Measurements from ENCODE around the gene NPTX1.

NPTX1 gene

GRCh38 chr17:80491478-80492342 lies 15.3 kb upstream of the NPTX1 start:
- no peak for TF ChIP-seq EZH2 (IDR thresholded peaks at IDR 0.05; ENCODE audit: borderline replicate concordance, low read depth, low read length, severe bottlenecking)
- TF ChIP-seq, protein P1, sequence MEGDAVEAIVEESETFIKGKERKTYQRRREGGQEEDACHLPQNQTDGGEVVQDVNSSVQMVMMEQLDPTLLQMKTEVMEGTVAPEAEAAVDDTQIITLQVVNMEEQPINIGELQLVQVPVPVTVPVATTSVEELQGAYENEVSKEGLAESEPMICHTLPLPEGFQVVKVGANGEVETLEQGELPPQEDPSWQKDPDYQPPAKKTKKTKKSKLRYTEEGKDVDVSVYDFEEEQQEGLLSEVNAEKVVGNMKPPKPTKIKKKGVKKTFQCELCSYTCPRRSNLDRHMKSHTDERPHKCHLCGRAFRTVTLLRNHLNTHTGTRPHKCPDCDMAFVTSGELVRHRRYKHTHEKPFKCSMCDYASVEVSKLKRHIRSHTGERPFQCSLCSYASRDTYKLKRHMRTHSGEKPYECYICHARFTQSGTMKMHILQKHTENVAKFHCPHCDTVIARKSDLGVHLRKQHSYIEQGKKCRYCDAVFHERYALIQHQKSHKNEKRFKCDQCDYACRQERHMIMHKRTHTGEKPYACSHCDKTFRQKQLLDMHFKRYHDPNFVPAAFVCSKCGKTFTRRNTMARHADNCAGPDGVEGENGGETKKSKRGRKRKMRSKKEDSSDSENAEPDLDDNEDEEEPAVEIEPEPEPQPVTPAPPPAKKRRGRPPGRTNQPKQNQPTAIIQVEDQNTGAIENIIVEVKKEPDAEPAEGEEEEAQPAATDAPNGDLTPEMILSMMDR (IDR thresholded peaks at IDR 0.05; ENCODE audit: borderline replicate concordance, extremely low read depth, low read length, poor library complexity, severe bottlenecking) = no peak
- Histone ChIP-seq H3K9ac (ENCODE audit: low read depth, low read length) (no peak overlapping the region), H3K4me1 (ENCODE audit: insufficient read depth, low read length) (peaks cover 11% of the 10 kb centered on the region), H3K36me3 (ENCODE audit: insufficient read depth, low read length) (no peaks in the 10 kb centered on the region), H3K4me2 (ENCODE audit: insufficient read depth, low read length) (no peak overlapping the region), H3K9me3 (ENCODE audit: insufficient read depth, low read length, severe bottlenecking) (no peaks in the 10 kb centered on the region), H3K27ac (ENCODE audit: low read length) (no peak overlapping the region), H4K20me1 (ENCODE audit: insufficient read depth, low read length) (no peaks in the 10 kb centered on the region), H3K79me2 (ENCODE audit: insufficient read depth, low read length) (no peaks in the 10 kb centered on the region), H3K27me3 (ENCODE audit: insufficient read depth, low read length, poor library complexity) (no peaks in the 10 kb centered on the region), H3K4me3 (ENCODE audit: low read depth in 1 of 2, low read length in 2 of 2) (no peak overlapping the region), H2AFZ (ENCODE audit: low read depth, low read length) (no peak overlapping the region)
- DNase-seq (no peak), ATAC-seq (ENCODE audit: insufficient read depth, low read depth) (no peak)

DNA sequence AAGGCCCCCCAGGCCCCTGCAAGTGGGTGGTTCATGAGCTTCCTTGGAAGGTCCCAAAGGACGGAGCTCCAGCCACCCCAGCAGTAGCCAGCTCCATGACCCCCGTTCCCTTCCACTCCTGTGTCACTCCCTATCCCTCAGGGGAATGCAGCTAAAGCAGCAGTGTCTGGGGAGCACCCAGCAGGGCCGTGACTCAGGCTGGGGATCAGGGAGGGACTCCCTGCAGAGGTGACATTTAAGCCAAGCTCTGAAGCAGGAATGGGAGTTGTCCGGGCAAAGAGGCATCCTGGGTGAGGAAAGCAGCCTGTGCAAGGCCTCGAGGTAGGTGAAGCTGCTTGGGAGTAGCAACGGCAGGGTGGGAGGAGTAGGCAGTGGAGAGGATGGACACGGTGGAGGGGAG lies 11.1 kb upstream of the NPTX1 start:
- H3K36me3 ChIP-seq (ENCODE audit: insufficient read depth, low read length) = no peaks in the 10 kb centered on the region
- H3K4me1 ChIP-seq (ENCODE audit: insufficient read depth, low read length) = peaks cover 29% of the 10 kb centered on the region
- H3K79me2 ChIP-seq (ENCODE audit: insufficient read depth, low read length) = no peaks in the 10 kb centered on the region
- H3K9me3 ChIP-seq (ENCODE audit: insufficient read depth, low read length, severe bottlenecking) = no peaks in the 10 kb centered on the region
- no peak overlapping the region for H3K4me3 ChIP-seq (ENCODE audit: low read depth in 1 of 2, low read length in 2 of 2)
- no peak overlapping the region for H2AFZ ChIP-seq (ENCODE audit: low read depth, low read length)
- DNase-seq (no peak), ATAC-seq (ENCODE audit: insufficient read depth, low read depth) (no peak)
- no peak for TF ChIP-seq EZH2 (IDR thresholded peaks at IDR 0.05; ENCODE audit: borderline replicate concordance, low read depth, low read length, severe bottlenecking)
- TF ChIP-seq, protein P1 (IDR thresholded peaks at IDR 0.05; ENCODE audit: borderline replicate concordance, extremely low read depth, low read length, poor library complexity, severe bottlenecking) = no peak
- no peak overlapping the region; the same call in 1 of the 2 replicates for H3K4me2 ChIP-seq (ENCODE audit: insufficient read depth, low read length)
- no peaks in the 10 kb centered on the region for H4K20me1 ChIP-seq (ENCODE audit: insufficient read depth, low read length)
- H3K9ac ChIP-seq (ENCODE audit: low read depth, low read length) = peak overlapping the region; percentile 40; the same call in 1 of the 2 replicates
- H3K27ac ChIP-seq (ENCODE audit: low read length) = peak overlapping the region; percentile 80
- no peaks in the 10 kb centered on the region for H3K27me3 ChIP-seq (ENCODE audit: insufficient read depth, low read length, poor library complexity)

- H3K36me3 ChIP-seq (ENCODE audit: insufficient read depth, low read length) = no peaks in the 10 kb centered on the region
- peak overlapping the region; percentile 80 for H3K27ac ChIP-seq (ENCODE audit: low read length)
- H3K79me2 ChIP-seq (ENCODE audit: insufficient read depth, low read length) = no peaks in the 10 kb centered on the region
- H2AFZ ChIP-seq (ENCODE audit: low read depth, low read length) = no peak overlapping the region
- ATAC-seq (ENCODE audit: insufficient read depth, low read depth) (no peak), DNase-seq (no peak)
- peaks cover 31% of the 10 kb centered on the region for H3K4me1 ChIP-seq (ENCODE audit: insufficient read depth, low read length)
- no peaks in the 10 kb centered on the region for H3K27me3 ChIP-seq (ENCODE audit: insufficient read depth, low read length, poor library complexity)
- TF ChIP-seq, protein P1 (IDR thresholded peaks at IDR 0.05; ENCODE audit: borderline replicate concordance, extremely low read depth, low read length, poor library complexity, severe bottlenecking) = no peak
- no peak for TF ChIP-seq EZH2 (IDR thresholded peaks at IDR 0.05; ENCODE audit: borderline replicate concordance, low read depth, low read length, severe bottlenecking)
- no peak overlapping the region; a peak in 1 of 4 replicates for H3K4me3 ChIP-seq (ENCODE audit: low read depth in 1 of 2, low read length in 2 of 2)
- H3K9ac ChIP-seq (ENCODE audit: low read depth, low read length) = peak overlapping the region; percentile 40; the same call in 1 of the 2 replicates
- no peaks in the 10 kb centered on the region for H4K20me1 ChIP-seq (ENCODE audit: insufficient read depth, low read length)
- peak overlapping the region; percentile 27; the same call in 1 of the 2 replicates for H3K4me2 ChIP-seq (ENCODE audit: insufficient read depth, low read length)
- no peaks in the 10 kb centered on the region for H3K9me3 ChIP-seq (ENCODE audit: insufficient read depth, low read length, severe bottlenecking)
Measured at GRCh38 chr17:80486692-80487091, 10.3 kb upstream of the NPTX1 start.
